ENCODE measurements around the gene WWTR1. TPM values are rescaled to one million over a fixed set of nuclear protein-coding genes. Genes with fewer than 3 reads are reported as not detected.

Gene WWTR1
- total RNA-seq, 1 donor from 2014 or later: 15.0 TPM

DNA sequence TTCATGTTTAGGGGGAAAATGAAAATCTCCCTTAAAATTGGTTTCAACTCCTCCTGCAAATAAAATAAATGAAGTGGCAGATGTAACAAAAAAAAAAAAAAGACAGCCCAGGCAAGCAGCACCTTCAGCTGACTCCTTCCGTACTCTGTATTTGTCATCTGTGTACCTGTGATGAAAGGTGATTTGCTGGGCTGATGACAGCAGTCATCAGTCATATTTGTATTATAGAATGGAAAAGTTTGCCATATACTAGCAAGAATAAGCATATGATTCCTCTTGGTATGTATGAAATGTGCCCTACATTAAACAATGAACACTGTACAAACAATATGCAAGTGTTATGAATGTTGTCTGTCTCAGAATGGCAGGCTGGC, 44.1 kb upstream of the WWTR1 start:
- TF ChIP-seq, protein P1, sequence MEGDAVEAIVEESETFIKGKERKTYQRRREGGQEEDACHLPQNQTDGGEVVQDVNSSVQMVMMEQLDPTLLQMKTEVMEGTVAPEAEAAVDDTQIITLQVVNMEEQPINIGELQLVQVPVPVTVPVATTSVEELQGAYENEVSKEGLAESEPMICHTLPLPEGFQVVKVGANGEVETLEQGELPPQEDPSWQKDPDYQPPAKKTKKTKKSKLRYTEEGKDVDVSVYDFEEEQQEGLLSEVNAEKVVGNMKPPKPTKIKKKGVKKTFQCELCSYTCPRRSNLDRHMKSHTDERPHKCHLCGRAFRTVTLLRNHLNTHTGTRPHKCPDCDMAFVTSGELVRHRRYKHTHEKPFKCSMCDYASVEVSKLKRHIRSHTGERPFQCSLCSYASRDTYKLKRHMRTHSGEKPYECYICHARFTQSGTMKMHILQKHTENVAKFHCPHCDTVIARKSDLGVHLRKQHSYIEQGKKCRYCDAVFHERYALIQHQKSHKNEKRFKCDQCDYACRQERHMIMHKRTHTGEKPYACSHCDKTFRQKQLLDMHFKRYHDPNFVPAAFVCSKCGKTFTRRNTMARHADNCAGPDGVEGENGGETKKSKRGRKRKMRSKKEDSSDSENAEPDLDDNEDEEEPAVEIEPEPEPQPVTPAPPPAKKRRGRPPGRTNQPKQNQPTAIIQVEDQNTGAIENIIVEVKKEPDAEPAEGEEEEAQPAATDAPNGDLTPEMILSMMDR (IDR thresholded peaks at IDR 0.05; ENCODE audit: unreplicated experiment): no peak
- H3K4me1 Mint-ChIP-seq (ENCODE audit: low read depth): no peaks in the 10 kb centered on the region
- no peak overlapping the region for H3K27ac Mint-ChIP-seq
- peaks cover 15% of the 10 kb centered on the region for H3K9me3 Mint-ChIP-seq (ENCODE audit: low read depth)
- DNase-seq (ENCODE audit: low spot score, unreplicated experiment): no peak
- no peaks in the 10 kb centered on the region for H3K27me3 Mint-ChIP-seq
- peaks cover 2% of the 10 kb centered on the region for H3K36me3 Mint-ChIP-seq (ENCODE audit: insufficient read depth)
- H3K4me3 Mint-ChIP-seq (ENCODE audit: low read depth): no peak overlapping the region

DNA sequence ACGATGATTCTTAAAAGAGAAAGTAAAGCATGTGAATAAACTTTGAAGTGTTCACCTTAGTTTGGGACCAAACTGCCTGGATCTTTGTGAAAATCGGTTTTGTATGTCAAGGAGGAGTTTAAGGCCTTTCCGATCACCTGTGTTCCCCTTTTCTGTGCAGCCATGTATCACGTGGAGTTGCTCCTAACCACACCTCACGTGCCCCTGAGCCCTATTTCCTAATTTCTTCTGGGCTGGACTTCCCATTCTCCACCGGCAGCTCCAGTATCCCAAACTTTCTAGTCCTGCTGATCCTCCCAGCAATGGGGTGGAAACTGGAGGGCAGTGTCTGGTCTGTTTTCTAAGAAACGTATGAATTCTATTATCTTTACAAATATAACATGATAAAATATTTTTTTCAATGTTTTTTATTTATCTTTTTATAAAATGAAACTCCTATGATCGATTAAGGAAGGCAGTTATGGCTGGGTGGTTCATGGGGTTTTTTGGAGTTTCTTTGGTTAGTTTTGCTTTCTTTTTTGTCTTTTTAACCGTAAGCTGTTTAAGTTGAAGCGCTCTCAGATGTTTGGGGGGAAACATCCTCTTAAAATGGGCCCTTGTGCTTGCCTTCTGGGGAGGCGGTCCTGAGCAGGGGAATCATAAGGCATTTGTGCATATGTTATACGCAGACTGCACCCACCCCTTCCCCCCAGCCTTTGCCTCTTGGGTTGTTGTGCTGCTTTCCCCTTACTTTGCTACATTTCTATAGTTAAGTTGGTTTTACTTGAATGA, 43.6 kb upstream of the WWTR1 start:
- no peak for DNase-seq (ENCODE audit: low spot score, unreplicated experiment)
- no peaks in the 10 kb centered on the region for H3K27me3 Mint-ChIP-seq
- no peaks in the 10 kb centered on the region for H3K4me1 Mint-ChIP-seq (ENCODE audit: low read depth)

DNA sequence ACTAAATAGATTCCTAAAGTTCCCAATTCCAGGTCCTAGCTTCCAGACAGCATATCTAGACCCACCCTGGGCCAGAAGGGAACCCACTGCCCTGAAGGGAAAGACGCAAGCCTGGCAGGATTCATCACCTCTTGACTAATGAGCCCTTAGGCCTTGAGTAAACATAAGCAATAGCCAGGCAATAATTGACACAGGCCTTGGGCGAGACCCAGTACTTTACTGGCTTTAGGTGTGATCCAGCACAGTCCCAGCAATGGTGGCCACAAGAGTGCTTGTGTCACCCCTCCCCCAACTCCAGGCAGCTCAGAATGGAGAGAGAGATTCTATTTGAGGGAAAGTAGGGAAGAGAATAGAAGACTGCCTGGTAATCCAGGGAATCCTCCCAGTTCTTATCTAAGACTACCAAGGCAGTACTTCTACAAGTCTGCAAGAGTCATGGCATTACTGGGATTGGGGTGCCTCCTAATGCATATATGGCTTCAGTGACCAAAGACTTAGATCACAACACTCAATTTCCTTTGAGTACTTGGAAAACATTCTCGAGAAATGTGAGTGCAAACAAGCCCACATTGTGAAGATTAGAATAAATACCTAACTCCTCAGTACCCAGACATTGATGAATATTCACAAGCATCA, 30.4 kb upstream of the WWTR1 start:
- no peak overlapping the region for H3K4me3 Mint-ChIP-seq (ENCODE audit: low read depth)
- no peaks in the 10 kb centered on the region for H3K27me3 Mint-ChIP-seq
- peaks cover 1% of the 10 kb centered on the region for H3K36me3 Mint-ChIP-seq (ENCODE audit: insufficient read depth)
- no peak overlapping the region for H3K27ac Mint-ChIP-seq
- TF ChIP-seq, protein P1 (IDR thresholded peaks at IDR 0.05; ENCODE audit: unreplicated experiment): no peak
- H3K4me1 Mint-ChIP-seq (ENCODE audit: low read depth): peaks cover 1% of the 10 kb centered on the region
- no peak for DNase-seq (ENCODE audit: low spot score, unreplicated experiment)
- H3K9me3 Mint-ChIP-seq (ENCODE audit: low read depth): peaks cover 14% of the 10 kb centered on the region

More for the DNA sequence above, 43.6 kb upstream of the WWTR1 start:
- H3K4me3 Mint-ChIP-seq (ENCODE audit: low read depth): no peak overlapping the region
- H3K9me3 Mint-ChIP-seq (ENCODE audit: low read depth): peaks cover 16% of the 10 kb centered on the region
- peaks cover 2% of the 10 kb centered on the region for H3K36me3 Mint-ChIP-seq (ENCODE audit: insufficient read depth)
- H3K27ac Mint-ChIP-seq: no peak overlapping the region
- TF ChIP-seq, protein P1 (IDR thresholded peaks at IDR 0.05; ENCODE audit: unreplicated experiment): no peak

DNA sequence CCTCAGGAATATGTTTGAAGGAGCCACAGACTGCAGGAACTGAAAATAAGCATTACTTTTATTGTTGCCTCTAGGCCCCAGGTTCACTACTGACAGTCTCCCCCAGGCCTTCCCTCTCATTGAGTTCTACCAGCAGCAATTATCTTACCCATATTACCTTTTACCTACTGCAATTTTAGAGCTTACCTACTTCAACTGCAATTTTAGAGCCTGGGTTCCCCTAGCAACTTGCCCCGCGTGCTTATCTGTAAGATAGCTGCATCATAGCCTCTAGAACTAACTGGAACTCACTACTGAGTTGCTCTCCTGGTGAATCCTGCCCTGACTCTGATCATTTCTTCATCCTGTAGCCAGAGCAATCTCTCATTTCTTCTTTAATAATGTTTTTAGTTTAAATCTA, 29.2 kb upstream of the WWTR1 start:
- H3K9me3 Mint-ChIP-seq (ENCODE audit: low read depth): peaks cover 10% of the 10 kb centered on the region
- TF ChIP-seq, protein P1 (IDR thresholded peaks at IDR 0.05; ENCODE audit: unreplicated experiment): no peak
- no peak for DNase-seq (ENCODE audit: low spot score, unreplicated experiment)
- peaks cover 1% of the 10 kb centered on the region for H3K36me3 Mint-ChIP-seq (ENCODE audit: insufficient read depth)
- H3K27ac Mint-ChIP-seq: no peak overlapping the region
- H3K4me3 Mint-ChIP-seq (ENCODE audit: low read depth): no peak overlapping the region
- H3K4me1 Mint-ChIP-seq (ENCODE audit: low read depth): peaks cover 1% of the 10 kb centered on the region
- no peaks in the 10 kb centered on the region for H3K27me3 Mint-ChIP-seq

DNA sequence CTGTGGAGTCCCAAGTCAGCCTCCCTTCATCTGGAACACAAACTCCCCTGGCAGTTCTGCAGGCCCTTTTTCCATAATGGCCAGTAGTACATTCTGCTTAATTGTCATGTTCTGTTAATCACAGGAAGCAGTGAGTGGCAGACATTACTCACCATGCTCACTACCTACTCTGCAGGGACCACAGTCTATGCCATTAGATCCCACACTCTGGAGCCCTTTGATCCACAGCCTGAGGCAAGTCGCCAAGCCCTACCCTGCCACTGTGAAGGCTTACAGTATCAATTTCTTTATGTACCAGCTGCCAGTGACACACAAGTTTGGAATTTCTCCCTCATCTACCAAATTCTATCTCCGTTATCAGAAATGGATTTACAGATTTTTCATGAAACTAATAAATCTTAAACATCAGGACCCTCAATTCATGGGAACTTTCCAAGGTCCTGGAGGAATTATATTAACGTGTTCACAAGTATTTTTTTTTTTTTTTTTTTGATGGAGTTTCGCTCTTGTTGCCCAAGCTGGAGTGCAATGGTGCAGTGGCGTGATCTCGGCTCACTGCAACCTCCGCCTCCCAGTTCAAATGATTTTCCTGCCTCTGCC, 20.6 kb upstream of the WWTR1 start:
- Mint-ChIP-seq H3K4me1 (ENCODE audit: low read depth) (peaks cover 5% of the 10 kb centered on the region), H3K27ac (no peak overlapping the region), H3K4me3 (ENCODE audit: low read depth) (no peak overlapping the region), H3K36me3 (ENCODE audit: insufficient read depth) (no peaks in the 10 kb centered on the region), H3K27me3 (no peaks in the 10 kb centered on the region), H3K9me3 (ENCODE audit: low read depth) (no peaks in the 10 kb centered on the region)
- DNase-seq (ENCODE audit: low spot score, unreplicated experiment): no peak
- TF ChIP-seq, protein P1 (IDR thresholded peaks at IDR 0.05; ENCODE audit: unreplicated experiment): no peak

All from progenitor cell of endocrine pancreas (in vitro differentiated cells).